GM19372 (cell line): ENCODE measurements around the gene SUSD3.

Experiments used
- ATAC-seq: cut with Tn5 transposase; IDR thresholded peaks from one replicate; pipeline ENCODE4 v1.9.1; 2021; ENCODE audit warnings: mild to moderate bottlenecking, low read depth, moderate library complexity; ENCODE audit not compliant: unreplicated experiment

Gene SUSD3

DNA sequence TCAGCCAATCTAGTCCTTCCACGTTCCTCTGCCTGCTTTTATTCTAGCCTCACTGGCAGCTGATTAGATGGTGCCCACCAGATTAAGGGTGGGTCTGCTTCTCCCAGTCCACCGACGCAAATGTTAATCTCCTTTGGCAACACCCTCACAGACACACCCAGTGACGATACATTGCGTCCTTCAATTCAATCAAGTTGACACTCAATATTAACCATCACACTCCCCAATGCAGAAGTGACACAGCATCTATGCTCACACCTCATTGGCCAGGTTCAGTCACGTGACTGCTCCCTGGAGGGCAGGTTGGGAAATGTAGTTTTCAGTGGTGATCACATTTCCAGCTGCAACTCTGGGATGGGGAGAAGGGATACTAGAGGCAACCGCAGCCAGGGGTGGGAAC is 13.0 kb downstream of the SUSD3 start:
- ATAC-seq, result no peak

DNA sequence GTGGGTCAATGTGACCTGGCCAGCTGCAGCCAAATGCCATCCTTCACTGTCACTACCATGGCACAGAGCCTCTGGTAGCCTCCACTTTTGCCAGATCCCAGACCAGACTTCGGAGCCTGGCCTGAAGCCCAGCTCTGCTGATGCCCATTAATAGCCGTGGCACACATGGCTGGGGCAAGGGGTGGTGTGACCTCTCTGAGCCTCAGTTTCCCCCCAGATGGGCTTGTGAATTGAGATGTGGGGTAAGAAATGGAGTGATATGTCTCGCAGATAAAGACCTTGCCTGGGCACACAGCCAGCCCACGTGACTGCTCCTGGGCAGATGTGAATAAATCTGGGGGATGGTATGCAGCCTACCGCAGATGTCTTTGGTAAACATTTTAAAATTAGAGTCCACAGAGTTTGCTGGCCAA is 13.9 kb downstream of the SUSD3 start:
- ATAC-seq, result no peak

DNA sequence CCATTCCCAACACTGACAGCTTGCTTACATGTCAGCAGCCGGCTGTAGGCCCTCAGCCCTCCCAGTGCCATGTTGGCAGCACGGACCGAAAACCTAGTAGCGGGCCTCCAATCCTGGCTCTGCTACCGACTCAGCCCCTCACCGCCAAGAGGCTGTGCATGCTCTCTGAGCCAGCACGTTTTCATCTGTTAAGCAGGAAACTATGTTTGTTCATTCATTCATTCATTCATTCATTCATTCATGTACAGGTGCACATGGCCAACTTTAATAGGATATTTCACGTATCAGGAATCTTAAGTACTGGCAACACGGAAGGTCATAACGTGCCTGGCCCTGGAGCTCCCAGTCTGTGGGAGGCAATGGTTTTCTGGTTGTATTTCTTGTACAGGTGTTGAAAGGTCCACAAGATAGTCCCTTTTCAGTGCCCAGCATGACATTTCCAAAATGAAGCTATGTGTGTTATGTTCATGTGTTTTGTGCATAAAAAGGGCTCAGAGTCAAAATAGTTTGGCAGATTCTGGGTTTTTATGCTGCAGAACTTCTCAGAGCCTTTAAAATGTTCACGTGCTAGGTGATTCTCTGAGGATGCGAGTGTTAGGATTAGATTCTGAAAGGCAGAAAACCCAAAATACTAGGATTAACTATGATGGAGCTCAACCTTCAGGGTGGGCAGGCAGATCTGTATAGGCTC is 17.7 kb downstream of the SUSD3 start:
- no peak for ATAC-seq

DNA sequence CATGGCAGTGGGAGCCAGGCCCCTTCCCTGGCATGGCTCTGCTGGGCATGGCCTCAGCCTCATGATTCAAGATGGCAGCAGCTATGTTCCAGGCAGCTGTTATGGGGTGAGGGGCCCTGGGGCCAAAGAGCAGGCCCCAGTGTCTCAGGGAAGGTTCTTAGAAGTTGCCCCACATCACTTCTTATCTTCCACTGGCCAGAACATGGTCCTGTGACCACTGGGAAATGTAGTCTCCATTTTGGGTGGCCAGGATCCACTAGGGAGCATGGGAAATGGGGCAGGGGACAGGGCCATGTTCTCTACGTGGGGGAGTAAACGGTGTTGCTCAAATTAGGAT is 18.3 kb downstream of the SUSD3 start:
- ATAC-seq, result no peak

DNA sequence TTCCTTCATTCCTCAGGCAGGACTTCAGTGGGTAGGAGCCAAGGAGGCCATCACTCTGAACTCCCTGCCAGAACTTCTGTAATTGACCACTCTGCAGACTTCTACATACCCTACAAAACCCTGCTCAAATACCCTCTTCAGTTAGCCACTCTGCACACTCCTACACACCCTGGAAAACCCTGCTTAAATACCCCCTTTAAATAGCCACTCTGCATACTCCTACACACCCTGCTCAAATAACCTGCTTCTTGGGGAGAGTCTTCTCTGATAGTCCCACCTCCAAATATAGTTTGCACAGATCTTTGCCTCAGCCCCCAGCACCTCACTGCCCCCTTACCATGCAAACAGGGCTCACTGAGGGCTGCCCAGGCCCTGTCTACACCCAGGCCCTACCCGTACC is 18.9 kb downstream of the SUSD3 start:
- ATAC-seq, result no peak

DNA sequence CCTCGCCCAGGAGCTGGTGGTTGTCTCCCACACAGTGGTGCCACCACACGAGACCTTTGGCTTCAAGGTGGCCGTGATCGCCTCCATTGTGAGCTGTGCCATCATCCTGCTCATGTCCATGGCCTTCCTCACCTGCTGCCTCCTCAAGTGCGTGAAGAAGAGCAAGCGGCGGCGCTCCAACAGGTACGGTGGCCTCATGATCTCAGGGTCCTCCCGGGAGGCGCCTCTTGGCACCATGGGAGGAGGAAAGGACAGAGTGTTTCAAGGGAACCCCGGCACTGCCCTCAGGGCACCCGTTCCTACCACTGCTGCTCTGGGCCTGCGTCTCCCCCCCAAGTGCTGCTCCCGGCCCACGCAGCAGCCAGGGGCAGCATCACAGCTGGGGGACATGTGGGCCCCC is 19.3 kb downstream of the SUSD3 start:
- ATAC-seq, result no peak

DNA sequence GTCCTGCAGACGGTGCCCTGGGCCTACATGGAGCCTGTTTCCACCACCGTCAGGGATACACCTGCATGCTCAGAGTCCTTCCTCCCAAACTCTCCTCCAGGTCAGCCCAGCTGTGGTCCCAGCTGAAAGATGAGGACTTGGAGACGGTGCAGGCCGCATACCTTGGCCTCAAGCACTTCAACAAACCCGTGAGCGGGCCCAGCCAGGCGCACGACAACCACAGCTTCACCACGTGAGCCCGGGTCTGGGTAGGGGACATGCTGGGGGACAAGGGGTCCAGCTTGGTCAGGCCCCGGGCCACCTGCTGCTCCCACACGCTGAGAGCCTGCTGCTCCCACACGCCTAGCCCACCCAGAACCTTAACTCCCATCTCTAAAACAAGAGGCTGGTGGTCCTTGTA is 20.9 kb downstream of the SUSD3 start:
- ATAC-seq, result no peak

DNA sequence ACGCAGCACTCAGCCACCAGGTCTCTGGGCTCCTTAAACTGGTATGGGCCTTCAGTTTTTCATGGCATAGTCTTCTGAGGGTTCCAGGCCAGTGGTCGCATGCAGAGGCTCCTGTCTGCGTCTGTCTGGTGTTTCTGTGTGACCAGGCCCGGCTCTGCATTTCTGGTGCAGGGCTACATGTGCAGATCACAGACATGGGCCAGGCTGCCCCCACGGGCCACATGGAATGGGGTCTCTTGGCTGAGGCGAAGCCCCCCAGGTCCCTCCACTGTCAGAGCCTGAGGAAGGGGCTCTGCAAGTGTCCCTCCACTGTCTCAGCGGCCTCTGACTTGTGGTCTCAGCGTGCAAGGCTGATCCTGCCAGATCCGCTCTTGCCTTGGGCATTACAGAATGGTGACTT is 21.9 kb downstream of the SUSD3 start:
- no peak for ATAC-seq

DNA sequence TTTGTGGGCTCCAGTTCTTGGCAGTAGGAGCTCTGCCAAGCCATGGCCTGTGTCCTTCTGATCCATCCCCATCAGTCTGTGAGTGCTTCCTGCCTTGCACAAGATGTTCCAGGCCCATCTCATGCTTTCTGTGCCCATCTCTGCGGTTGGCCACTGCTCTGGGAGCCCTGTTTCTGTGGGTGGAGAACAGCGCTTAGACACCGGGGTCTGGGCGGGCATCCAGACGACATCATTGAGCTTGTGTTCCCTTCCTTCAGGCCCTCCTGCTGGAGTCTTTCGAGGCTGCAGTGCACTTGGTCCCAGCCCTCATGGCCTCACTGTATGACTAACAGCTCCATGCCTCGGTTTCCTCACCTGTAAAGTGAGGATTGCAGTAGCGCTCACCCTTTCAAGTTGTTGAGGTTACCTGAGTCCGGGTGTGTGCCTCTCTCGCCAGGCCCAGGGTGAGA is 22.6 kb downstream of the SUSD3 start:
- ATAC-seq, result no peak

DNA sequence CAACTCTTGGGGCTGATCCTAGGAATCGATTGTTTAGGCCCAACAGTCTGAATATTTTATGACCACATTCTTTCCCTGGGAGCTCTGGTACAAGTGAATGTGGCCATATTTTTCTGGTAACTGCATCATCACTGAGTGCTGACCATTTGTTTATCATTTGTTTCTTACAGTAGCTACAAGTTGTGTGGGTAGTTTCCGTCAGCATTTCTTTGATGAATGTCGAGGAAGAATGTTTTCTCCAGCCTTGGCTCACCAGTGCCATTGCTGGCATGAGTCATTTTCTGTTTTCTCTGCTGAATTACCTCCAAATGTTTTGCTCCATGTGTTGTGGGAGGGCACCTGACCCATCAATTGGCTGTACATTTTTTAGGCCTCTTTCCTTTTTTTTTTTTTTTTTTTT is 23.4 kb downstream of the SUSD3 start:
- no peak for ATAC-seq

DNA sequence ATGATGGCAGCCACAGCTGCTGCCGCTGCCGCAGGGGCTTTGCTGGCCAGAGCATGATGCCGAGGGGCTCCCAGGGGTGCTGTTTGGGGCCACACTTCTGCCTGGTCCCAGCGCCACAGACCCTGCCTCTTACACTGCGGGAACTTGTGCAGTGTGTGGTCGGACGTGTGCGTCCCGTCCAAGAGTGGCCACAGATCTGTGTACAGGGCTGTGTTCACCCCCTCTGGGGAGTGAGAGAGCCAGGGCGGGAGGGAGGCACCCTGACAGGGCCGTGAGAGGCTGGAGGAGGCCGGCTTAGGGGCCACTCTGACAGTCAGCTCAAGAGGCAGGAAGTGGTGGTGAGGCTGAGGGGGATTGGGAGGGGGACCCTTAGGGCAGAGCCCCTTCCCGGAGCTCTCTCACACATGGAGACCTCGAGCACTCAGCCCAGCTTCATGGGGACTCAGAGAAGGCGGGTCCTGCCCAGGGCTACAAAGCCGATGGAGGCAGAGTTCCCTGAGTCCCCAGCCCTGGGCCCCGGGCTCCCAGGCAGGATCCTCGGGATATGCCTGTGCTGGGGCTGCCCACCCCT is 24.4 kb downstream of the SUSD3 start:
- ATAC-seq, result no peak

DNA sequence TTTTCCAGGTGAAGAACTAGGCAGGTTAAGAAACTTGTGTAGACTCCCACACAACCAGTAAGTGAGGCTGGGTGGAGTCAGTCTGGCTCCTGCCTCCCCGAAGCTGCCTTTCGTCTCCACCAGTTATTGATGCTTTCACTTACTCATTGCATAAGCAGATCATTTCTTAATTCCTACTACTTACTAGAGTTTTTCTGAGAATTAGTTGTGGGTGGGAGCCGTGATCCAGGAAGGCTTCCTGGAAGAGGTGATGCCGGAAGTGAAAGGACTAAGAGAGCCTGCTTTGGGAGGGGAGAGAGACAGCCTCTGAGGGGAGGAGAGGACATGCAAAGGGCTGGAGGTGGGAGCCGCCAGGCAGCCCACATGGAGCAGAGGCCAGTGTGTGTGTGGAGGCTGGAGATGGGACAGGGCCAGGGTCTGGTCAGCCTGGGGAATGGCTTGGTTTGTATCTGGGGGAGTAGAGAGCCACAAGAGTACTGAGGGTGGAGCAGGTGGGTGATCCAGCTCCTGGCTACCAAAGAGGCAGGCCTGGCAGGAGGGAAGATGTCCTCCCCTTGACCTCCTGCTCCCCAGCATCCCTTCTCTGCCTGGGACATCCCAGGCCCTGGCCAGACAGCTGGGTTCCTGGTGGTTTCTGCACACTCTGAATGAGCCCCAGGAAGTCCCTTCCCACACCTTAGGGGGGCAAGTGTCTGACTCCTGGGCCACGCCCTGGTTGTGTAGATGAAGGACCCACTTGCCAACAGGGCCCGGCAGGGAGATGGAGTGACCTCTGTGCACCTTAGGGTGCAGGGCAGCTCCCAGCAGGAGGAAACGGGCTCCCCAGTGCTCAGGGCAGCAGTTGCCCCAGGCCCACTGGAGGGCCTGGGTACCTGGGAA is 25.3 kb downstream of the SUSD3 start:
- ATAC-seq, result no peak

DNA sequence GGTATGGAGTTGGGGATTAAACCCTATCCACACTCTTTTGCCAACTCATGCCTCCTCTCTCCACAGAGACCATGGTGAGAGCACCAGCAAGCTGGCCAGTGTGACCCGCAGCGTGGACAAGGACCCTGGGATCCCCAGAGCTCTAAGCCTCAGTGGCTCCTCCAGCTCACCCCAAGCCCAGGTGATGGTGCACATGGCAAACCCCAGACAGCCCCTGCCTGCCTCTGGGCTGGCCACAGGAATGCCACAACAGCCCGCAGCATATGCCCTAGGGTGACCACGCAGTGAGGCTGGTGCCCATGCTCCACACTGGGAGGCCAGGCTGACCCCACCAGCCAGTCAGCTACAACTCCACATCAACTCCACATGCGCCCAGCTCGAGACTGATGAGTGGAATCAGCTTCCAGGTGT is 26.0 kb downstream of the SUSD3 start:
- no peak for ATAC-seq

DNA sequence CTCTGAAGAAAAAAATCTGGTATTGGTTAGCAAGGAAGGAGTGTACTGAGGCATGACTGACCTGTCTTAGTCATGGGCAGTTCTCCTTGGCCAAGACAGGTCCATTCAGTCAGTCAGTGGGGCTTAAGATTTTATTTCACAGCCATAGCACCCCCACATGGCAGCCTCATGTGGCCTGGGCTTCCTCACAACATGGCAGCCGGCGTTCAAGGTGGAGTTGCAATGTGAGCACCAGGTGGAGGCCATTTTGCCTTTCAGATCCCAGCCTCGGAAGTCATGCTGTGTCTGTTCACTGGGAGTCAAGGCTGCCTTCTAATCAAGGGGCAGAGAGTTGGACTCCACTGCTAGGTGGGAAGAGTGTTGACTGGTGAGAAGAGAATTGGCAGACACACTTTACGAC is 27.2 kb downstream of the SUSD3 start:
- ATAC-seq, result no peak

DNA sequence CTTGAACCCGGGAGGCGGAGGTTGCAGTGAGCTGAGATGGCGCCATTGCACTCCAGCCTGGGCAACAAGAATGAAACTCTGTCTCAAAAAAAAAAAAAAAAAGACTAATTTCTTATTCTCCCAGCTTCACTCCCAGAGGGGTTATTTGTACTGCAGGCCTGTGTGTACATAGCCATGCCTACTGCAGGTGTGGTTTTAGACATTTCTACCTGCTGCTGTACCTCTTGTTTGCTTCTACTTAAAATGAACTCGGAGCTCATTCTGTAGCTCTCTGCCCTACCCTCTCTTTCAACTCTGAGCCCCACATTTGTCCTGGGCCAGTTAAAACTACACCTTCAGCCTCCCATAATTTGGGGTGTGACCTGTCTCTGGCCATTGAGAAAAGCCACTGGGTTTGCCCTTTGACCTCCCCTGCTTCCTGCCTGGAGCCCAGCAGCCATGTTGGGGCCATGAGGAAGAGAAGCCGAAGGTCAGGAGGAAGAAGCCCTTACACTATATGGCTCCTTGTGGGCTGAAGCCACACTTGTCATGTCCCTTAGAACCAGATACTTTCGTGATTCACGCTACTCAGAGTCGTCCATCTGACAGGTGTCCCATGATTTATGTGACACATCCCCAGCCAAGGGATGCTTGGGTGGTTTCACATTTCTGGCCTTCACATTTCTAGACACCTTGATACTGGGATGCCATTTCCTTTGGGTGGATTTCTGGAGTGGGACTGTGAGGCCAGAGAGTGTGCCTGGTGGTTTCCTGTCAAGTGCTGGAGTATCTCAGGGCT is 28.1 kb downstream of the SUSD3 start:
- no peak for ATAC-seq

DNA sequence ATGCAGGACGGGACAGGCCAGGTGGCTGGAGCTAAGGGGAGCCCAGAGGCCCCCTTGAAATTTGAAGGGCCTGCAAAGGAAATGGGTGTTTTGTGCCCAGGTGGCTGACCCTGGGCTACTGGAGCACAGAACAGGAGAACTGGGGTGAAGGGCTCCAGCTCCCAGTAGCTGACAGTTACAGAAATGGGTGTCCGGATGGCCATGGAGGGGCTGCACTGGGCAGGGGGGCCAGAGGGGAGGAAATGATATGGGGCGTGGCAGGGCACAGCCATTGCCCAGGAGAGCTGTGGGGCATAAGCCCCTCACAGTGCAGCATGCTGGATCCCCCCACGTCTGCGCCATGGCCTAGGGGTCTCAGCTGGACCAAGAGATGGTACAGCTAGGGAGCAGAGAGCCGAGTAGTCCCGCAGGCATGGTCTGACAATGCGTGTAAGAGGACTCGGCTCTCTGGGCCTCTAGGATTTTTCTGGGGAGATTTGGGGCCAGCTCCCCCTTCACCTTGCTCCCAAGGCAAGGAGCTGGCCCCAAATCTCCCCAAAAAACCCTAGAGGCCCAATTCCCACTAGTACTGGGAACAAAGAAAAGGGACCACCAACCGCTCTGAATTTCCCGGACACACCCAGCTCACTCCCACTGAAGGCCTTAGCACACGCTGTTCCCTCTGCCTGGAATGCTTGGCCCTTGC is 29.6 kb downstream of the SUSD3 start:
- no peak for ATAC-seq

DNA sequence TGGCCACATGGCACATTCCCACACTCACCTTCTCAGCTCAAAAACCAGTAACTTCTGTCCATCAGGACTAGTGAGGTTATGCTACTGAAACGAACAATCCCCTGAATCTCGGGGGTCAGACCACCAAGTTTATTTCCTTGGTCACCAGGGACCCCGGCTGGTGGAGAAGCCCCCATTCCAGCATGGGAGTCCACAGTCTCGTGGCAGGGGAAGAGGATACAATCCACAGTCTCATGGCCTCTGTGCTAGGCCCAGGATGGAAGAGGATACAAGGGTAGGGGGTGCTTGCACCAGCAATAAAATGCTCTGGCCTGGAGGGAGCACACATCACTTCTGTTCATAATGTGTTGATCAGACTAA is 30.1 kb downstream of the SUSD3 start:
- no peak for ATAC-seq

DNA sequence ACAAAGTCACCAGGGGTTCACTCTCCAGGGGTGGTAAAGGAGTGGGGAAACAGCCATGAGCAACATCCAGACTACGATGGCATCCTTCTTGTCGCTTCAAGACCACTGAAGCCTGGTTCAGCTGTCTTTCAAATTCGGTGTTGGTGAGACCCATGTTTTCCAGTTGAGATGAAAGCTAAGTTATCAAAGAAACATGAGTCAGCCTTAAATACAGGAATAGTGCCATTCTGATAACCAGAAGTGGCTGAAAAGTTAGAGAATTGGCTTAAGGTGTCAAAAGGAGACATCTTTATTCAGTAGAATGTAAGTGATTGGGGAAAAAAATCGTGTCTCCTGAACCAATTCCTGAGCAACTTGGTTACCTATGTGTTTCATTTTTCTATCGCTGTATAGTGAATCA is 30.5 kb downstream of the SUSD3 start:
- no peak for ATAC-seq

DNA sequence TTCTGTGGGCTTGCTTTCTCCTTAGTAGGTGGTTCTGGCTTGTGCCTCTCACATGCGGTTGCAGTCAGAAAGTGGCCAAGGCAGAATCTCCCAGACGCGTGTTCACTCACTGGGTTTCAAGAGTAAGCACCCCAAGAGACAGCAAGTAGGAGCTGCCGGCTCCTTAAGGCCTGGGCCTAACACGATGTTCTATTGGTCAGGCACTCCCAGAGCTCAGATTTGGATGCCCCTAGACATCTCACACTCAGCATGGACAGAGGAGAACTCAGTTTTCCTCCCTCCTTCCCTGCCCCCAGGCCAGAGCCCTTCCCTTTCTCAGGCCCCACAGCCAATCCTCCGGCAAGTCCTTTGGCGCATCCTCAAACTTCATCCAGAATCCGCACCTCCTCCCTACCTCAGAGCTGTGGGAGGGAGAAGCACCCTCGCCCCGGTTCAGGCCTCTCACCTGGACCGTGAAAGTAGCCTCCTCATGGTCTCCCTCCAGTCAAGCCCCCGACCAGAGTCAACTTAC is 31.0 kb downstream of the SUSD3 start:
- ATAC-seq, result no peak

DNA sequence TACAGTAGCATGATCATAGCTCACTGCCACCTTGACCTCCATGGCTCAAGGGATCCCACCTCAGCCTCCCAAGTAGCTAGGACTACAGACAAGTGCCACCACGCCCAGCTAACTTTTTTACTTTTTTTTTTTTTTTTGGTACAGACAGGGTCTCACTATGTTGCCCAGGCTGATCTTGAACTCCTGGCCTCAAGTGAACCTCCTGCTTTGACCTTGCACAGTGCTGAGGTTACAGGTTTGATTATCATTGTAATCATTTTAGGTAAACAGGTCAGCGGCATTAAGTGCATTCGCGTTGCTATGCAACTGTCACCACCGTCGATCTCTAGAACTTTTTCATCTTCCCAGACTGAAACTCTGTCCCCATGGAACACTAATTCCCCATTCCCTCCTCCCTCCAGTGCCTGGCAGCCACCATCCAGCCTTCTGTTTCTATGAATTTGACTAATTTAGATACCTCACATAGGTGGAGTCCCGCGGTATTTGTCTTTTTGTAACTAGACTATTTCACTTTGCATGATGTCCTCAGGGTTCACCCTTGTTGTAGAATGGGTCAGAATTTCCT is 31.7 kb downstream of the SUSD3 start:
- ATAC-seq, result no peak
